Body of pancreas (tissue), 4 donors: ENCODE data around the gene IL4R. TPM values are rescaled to one million over a fixed set of nuclear protein-coding genes. Genes with fewer than 3 reads are reported as not detected.
"Not testable (repeated sequence)": the region's sequence is repeated elsewhere in the genome, so short reads cannot be mapped to it uniquely, and the experiment has no call there.

Experiments used
- ATAC-seq: fragments of 150-250 bp; one replicate; pipeline ENCODE4 v1.9.1; 2016
- DNase-seq, 4 donors: peaks; one replicate each; pipeline ENCODE4 v3.0.0-alpha.2; 2019
- H3K27ac ChIP-seq, 4 donors: fragments of 200-600 bp; sonication (generic); 1 replicate in 3 of 4; 2 replicates in 1 of 4; pipeline versions ENCODE4 v1.5.1 to v1.6.1; 2016 to 2019; ENCODE audit warnings: mild to moderate bottlenecking in 1 of 4, mixed read lengths in 1 of 4, moderate library complexity in 1 of 4
- H3K27me3 ChIP-seq, 2 donors: fragments of 200-600 bp; sonication (generic); one replicate each; pipeline ENCODE4 v1.6.0; 2016; ENCODE audit warnings: mild to moderate bottlenecking in 1 of 2
- H3K36me3 ChIP-seq, 2 donors: fragments of 200-600 bp; sonication (generic); replicated peaks in 1 of 2; 2 replicates each; pipeline ENCODE4 v1.5.1; 2016; ENCODE audit warnings: low read depth in 2 of 2; ENCODE audit not compliant: insufficient read depth in 1 of 2
- H3K4me1 ChIP-seq: fragments of 200-600 bp; sonication (generic); one replicate; pipeline ENCODE4 v1.6.0; 2016
- H3K4me3 ChIP-seq, 2 donors: fragments of 200-600 bp; sonication (generic); 1 replicate in 1 of 2; 2 replicates in 1 of 2; pipeline ENCODE4 v1.5.1; 2016 to 2019
- H3K9me3 ChIP-seq, 3 donors: fragments of 200-600 bp; sonication (generic); 1 replicate in 2 of 3; 2 replicates in 1 of 3; pipeline ENCODE4 v1.5.1; 2016
- CTCF ChIP-seq, 7 experiments: fragments of 450-650 bp in 4 of 7; fragments of 200-600 bp in 3 of 7; sonication (generic) in 3 of 7; IDR thresholded peaks; one replicate each; pipeline ENCODE4 v1.5.1; 2016 to 2019; ENCODE audit warnings: antibody characterized with exemption in 7 of 7
- POLR2A ChIP-seq, 3 donors: fragments of 450-650 bp; IDR thresholded peaks; one replicate each; pipeline ENCODE4 v1.6.1; 2016; ENCODE audit warnings: antibody characterized with exemption in 3 of 3, mild to moderate bottlenecking in 2 of 3
- WGBS, 2 donors: methylation state at CpG; one replicate each; pipeline ENCODE4 v1.1.5; 2017; 5-methylcytosine and 5-hydroxymethylcytosine counted together
- intact Hi-C: fragments of 100-400 bp; cut with DNase I; formaldehyde crosslinking; loops from one replicate; pipeline ENCODE4 v1.15.1; 2023
- total RNA-seq, 2 donors: library from RNA; depleted of rRNA; stranded (reverse); fragments of >200 nt; gene quantifications; one replicate each; pipeline ENCODE4 v1.1.0, GENCODE V29; 2016

The IL4R gene
- total RNA-seq, 2 donors from 2014 or later = 29.7 to 236 TPM

- no peak overlapping the region for H3K27ac ChIP-seq
- H3K9me3 ChIP-seq = no peaks in the 10 kb centered on the region
- H3K36me3 ChIP-seq = no peaks in the 10 kb centered on the region
- TF ChIP-seq CTCF (IDR thresholded peaks at IDR 0.05) (no peak), POLR2A (IDR thresholded peaks at IDR 0.05) (no peak)
- H3K27me3 ChIP-seq = no peaks in the 10 kb centered on the region
- H3K4me1 ChIP-seq = no peaks in the 10 kb centered on the region
- ATAC-seq (no peak), DNase-seq (no peak)
- intact Hi-C loops = no loop called here
- H3K4me3 ChIP-seq = no peak overlapping the region
Observed at GRCh38 chr16:27394516-27394915, 80.7 kb downstream of the IL4R start.

GRCh38 chr16:27398341-27398893 is 84.6 kb downstream of the IL4R start:
- not testable (repeated sequence) for ATAC-seq

GRCh38 chr16:27398894-27399853 is 85.4 kb downstream of the IL4R start:
- Histone ChIP-seq H3K27ac (no peak overlapping the region), H3K4me1 (no peaks in the 10 kb centered on the region), H3K36me3 (no peaks in the 10 kb centered on the region), H3K9me3 (no peaks in the 10 kb centered on the region), H3K27me3 (no peaks in the 10 kb centered on the region), H3K4me3 (no peak overlapping the region)
- intact Hi-C loops = no loop called here
- WGBS, 2 donors = 74 to 86% methylated on average over 8 of the region's 8 CpGs
- DNase-seq (peak in 1 of 4 donors; percentile 21), ATAC-seq (no peak)
- no peak for TF ChIP-seq POLR2A (IDR thresholded peaks at IDR 0.05)
- TF ChIP-seq CTCF (IDR thresholded peaks at IDR 0.05) = no peak

More at GRCh38 chr16:27398341-27398893, 84.6 kb downstream of the IL4R start:
- H3K36me3 ChIP-seq, H3K4me1 ChIP-seq, H3K27me3 ChIP-seq, intact Hi-C loops, DNase-seq, H3K4me3 ChIP-seq, H3K27ac ChIP-seq, H3K9me3 ChIP-seq: not testable (repeated sequence)
- 77 to 78% methylated on average over 15 of the region's 15 CpGs for WGBS, 2 donors

GRCh38 chr16:27399969-27400368 is 86.2 kb downstream of the IL4R start:
- H3K27me3 ChIP-seq = no peaks in the 10 kb centered on the region
- TF ChIP-seq POLR2A (IDR thresholded peaks at IDR 0.05) (no peak), CTCF (IDR thresholded peaks at IDR 0.05) (no peak)
- H3K36me3 ChIP-seq = no peaks in the 10 kb centered on the region
- no peak overlapping the region for H3K27ac ChIP-seq
- ATAC-seq = no peak
- no peaks in the 10 kb centered on the region for H3K9me3 ChIP-seq
- no peak overlapping the region for H3K4me3 ChIP-seq
- DNase-seq = no peak
- no peaks in the 10 kb centered on the region for H3K4me1 ChIP-seq
- intact Hi-C loops = no loop called here
- WGBS, 2 donors = 66 to 74% methylated on average over 2 of the region's 2 CpGs

GRCh38 chr16:27400751-27401620 is 87.2 kb downstream of the IL4R start:
- ATAC-seq (no peak), DNase-seq (no peak)
- Histone ChIP-seq H3K4me1 (no peaks in the 10 kb centered on the region), H3K36me3 (no peaks in the 10 kb centered on the region), H3K4me3 (no peak overlapping the region), H3K27ac (no peak overlapping the region), H3K9me3 (no peaks in the 10 kb centered on the region), H3K27me3 (no peaks in the 10 kb centered on the region)
- TF ChIP-seq CTCF (IDR thresholded peaks at IDR 0.05) (no peak), POLR2A (IDR thresholded peaks at IDR 0.05) (no peak)
- intact Hi-C loops = no loop called here
- WGBS, 2 donors = 26 to 42% methylated on average over 11 of the region's 11 CpGs
